HCT116 (cell line): ENCODE results near the gene KANSL3. TPM values are rescaled to one million over a fixed set of nuclear protein-coding genes. Genes with fewer than 3 reads are reported as not detected.

ENCODE experiments used
- ATAC-seq: fragments of 200-7000 bp; cut with Tn5 transposase; 2 replicates; pipeline ENCODE4 v1.9.1; 2020; ENCODE audit warnings: mild to moderate bottlenecking, moderate library complexity
- BruUV-seq: library from RNA; stranded (reverse); fragments of 400-500 nt; replicated peaks from 2 replicates; lab custom pipeline; 2021; lab: Mats Ljungman, UMichigan
- CTCF ChIA-PET: fragments of 300-600 bp; sonication (Branson Sonifier 250); formaldehyde crosslinking; loops from one replicate; lab custom pipeline; 2021; ENCODE audit warnings: antibody characterized with exemption; lab: Charles Lee
- POLR2A ChIA-PET: fragments of 300-600, 350-600 bp; sonication (Branson Sonifier 250); formaldehyde crosslinking; loops from one replicate; lab custom pipeline; 2021; ENCODE audit warnings: antibody characterized with exemption; lab: Charles Lee
- RAD21 ChIA-PET, 2 experiments: fragments of 300-600 bp; sonication (Branson Sonifier 250); formaldehyde crosslinking; loops; one replicate each; lab custom pipeline; 2023; ENCODE audit warnings: low total read pairs in 2 of 2; ENCODE audit not compliant: uncharacterized antibody in 2 of 2, unreplicated experiment in 2 of 2, low non-redundant PET in 1 of 2; lab: Charles Lee
- DNase-seq: peaks from one replicate; pipeline ENCODE4 v3.0.0-alpha.2; 2010; ENCODE audit warnings: low read depth, low spot score
- H2AFZ ChIP-seq: fragments of 200-600 bp; shearing (Covaris generic), sonication (generic); 2 replicates; pipeline ENCODE4 v1.6.1; 2017; ENCODE audit warnings: low read depth, mixed run types, mixed read lengths, antibody characterized with exemption, low read length; ENCODE audit not compliant: poor library complexity, severe bottlenecking
- H3K27ac ChIP-seq: 2 replicates; pipeline ENCODE4 v1.5.1; 2012; ENCODE audit warnings: low read depth, low read length
- H3K27me3 ChIP-seq: fragments of 200-600 bp; sonication (generic); 2 replicates; pipeline ENCODE4 v1.6.1; 2016; ENCODE audit warnings: mixed run types, low read length, mixed read lengths; ENCODE audit not compliant: insufficient read depth
- H3K36me3 ChIP-seq, 2 experiments: fragments of 200-500 bp in 1 of 2; fragments of 200-600 bp in 1 of 2; sonication (Bioruptor generic) in 1 of 2; sonication (generic) in 1 of 2; 2 replicates each; pipeline versions ENCODE4 v1.5.1 to v1.6.1; 2014 to 2016; ENCODE audit warnings: low read length in 2 of 2, inconsistent platforms in 1 of 2, mixed read lengths in 1 of 2, mixed run types in 1 of 2; ENCODE audit not compliant: insufficient read depth in 2 of 2, control insufficient read depth in 1 of 2
- H3K4me1 ChIP-seq, 2 experiments: fragments of 200-600 bp in 1 of 2; sonication (generic) in 1 of 2; 2 replicates each; pipeline versions ENCODE4 v1.5.1 to v1.6.1; 2012 to 2017; ENCODE audit warnings: low read length in 2 of 2, inconsistent platforms in 1 of 2, mild to moderate bottlenecking in 1 of 2, mixed read lengths in 1 of 2, mixed run types in 1 of 2, moderate library complexity in 1 of 2; ENCODE audit not compliant: insufficient read depth in 2 of 2, control insufficient read depth in 1 of 2
- H3K4me2 ChIP-seq: fragments of 200-600 bp; sonication (generic); 2 replicates; pipeline ENCODE4 v1.6.1; 2017; ENCODE audit warnings: mixed run types, low read length, mixed read lengths
- H3K4me3 ChIP-seq, 2 experiments: fragments of 200-600 bp in 1 of 2; sonication (generic) in 1 of 2; replicated peaks in 1 of 2; 2 replicates each; pipeline ENCODE4 v1.5.1; 2011 to 2016; ENCODE audit warnings: low read length in 2 of 2, control low read depth in 1 of 2, low read depth in 1 of 2, mild to moderate bottlenecking in 1 of 2, mixed read lengths in 1 of 2, mixed run types in 1 of 2
- H3K79me2 ChIP-seq: fragments of 200-600 bp; sonication (generic); 2 replicates; pipeline ENCODE4 v1.6.1; 2017; ENCODE audit warnings: mild to moderate bottlenecking, mixed run types, low read length, moderate library complexity, mixed read lengths; ENCODE audit not compliant: insufficient read depth
- H3K9ac ChIP-seq: fragments of 200-600 bp; sonication (generic); 2 replicates; pipeline ENCODE4 v1.6.1; 2016; ENCODE audit warnings: low read length, mixed read lengths
- H3K9me2 ChIP-seq: fragments of 200-600 bp; sonication (generic), shearing (Covaris generic); 2 replicates; pipeline ENCODE4 v1.6.1; 2017; ENCODE audit warnings: mixed run types, mild to moderate bottlenecking, moderate library complexity; ENCODE audit not compliant: insufficient read depth
- H3K9me3 ChIP-seq, 2 experiments: fragments of 200-500 bp in 1 of 2; fragments of 200-600 bp in 1 of 2; sonication (Bioruptor generic) in 1 of 2; sonication (generic) in 1 of 2; 2 replicates each; pipeline ENCODE4 v1.6.1; 2014 to 2017; ENCODE audit warnings: low read length in 2 of 2, mixed read lengths in 2 of 2, inconsistent platforms in 1 of 2, low read depth in 1 of 2, mild to moderate bottlenecking in 1 of 2, mixed run types in 1 of 2, moderate library complexity in 1 of 2; ENCODE audit not compliant: control insufficient read depth in 1 of 2, insufficient read depth in 1 of 2
- H4K20me1 ChIP-seq: fragments of 200-600 bp; sonication (generic), shearing (Covaris generic); 2 replicates; pipeline ENCODE4 v1.6.1; 2017; ENCODE audit warnings: mixed run types, mild to moderate bottlenecking, moderate library complexity; ENCODE audit not compliant: insufficient read depth
- CBX3 ChIP-seq: IDR thresholded peaks from 2 replicates; pipeline ENCODE4 v1.6.1; 2012; ENCODE audit warnings: low read depth
- CEBPB ChIP-seq: IDR thresholded peaks from 2 replicates; pipeline ENCODE4 v1.6.1; 2012; ENCODE audit warnings: low read depth
- EZH2 ChIP-seq: fragments of 200-600 bp; sonication (generic); IDR thresholded peaks from 2 replicates; pipeline ENCODE4 v1.6.1; 2017; ENCODE audit warnings: antibody characterized with exemption, mixed run types
- FOSL1 ChIP-seq: IDR thresholded peaks from 2 replicates; pipeline ENCODE4 v1.6.1; 2012; ENCODE audit warnings: low read depth
- MAX ChIP-seq: IDR thresholded peaks from 2 replicates; pipeline ENCODE4 v1.6.1; 2012
- SP1 ChIP-seq: IDR thresholded peaks from 2 replicates; pipeline ENCODE4 v1.6.1; 2012; ENCODE audit warnings: low read depth
- SRF ChIP-seq: IDR thresholded peaks from 2 replicates; pipeline ENCODE4 v1.6.1; 2012; ENCODE audit warnings: low read depth
- TCF7L2 ChIP-seq: IDR thresholded peaks from 2 replicates; pipeline ENCODE4 v1.7.0; 2011; ENCODE audit warnings: borderline replicate concordance, inconsistent platforms; ENCODE audit not compliant: insufficient read depth, insufficient read length; ENCODE audit errors: extremely low read depth
- ZFX ChIP-seq: fragments of 450-650 bp; IDR thresholded peaks from 2 replicates; pipeline ENCODE4 v1.6.1; 2017
- intact Hi-C: fragments of 100-400 bp; cut with micrococcal nuclease; formaldehyde crosslinking; loops from 2 replicates; pipeline ENCODE4 v1.10.0; 2022
- total RNA-seq: library from RNA; stranded (reverse); gene quantifications from one replicate; pipeline ENCODE4 v1.2.1, GENCODE V29; 2021; ENCODE audit not compliant: unreplicated experiment
- TF ChIP-seq, protein P1 (sequence below): IDR thresholded peaks from 2 replicates; pipeline ENCODE4 v1.6.1; 2012; ENCODE audit warnings: low read depth

KANSL3 gene
- total RNA-seq, 1 experiment from 2014 or later, result 35.8 TPM

DNA sequence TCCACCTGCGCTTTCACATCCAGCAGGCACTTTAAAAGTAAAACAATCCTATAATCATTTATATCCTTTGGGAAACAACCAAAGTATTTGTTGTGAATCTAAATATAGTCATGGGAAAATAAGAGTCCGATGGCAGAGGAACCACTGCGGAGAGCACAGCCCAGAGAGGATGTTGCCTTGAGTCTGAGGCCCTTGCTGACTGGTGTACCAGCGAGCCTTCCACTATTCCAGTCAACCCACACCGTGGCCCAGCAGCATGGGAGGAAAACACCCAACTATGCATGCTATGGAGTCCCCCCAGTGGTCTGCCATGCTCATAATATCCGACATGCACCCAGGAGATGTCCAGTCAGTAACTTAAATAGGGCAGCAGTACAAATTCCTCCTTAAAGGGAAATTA, 21.6 kb downstream of the KANSL3 start (continued):
- TF ChIP-seq ZFX (no peak), EZH2 (no peak), SRF (no peak), SP1 (no peak), CBX3 (no peak), CEBPB (no peak), TCF7L2 (no peak), MAX (no peak)
- TF ChIP-seq, protein P1, sequence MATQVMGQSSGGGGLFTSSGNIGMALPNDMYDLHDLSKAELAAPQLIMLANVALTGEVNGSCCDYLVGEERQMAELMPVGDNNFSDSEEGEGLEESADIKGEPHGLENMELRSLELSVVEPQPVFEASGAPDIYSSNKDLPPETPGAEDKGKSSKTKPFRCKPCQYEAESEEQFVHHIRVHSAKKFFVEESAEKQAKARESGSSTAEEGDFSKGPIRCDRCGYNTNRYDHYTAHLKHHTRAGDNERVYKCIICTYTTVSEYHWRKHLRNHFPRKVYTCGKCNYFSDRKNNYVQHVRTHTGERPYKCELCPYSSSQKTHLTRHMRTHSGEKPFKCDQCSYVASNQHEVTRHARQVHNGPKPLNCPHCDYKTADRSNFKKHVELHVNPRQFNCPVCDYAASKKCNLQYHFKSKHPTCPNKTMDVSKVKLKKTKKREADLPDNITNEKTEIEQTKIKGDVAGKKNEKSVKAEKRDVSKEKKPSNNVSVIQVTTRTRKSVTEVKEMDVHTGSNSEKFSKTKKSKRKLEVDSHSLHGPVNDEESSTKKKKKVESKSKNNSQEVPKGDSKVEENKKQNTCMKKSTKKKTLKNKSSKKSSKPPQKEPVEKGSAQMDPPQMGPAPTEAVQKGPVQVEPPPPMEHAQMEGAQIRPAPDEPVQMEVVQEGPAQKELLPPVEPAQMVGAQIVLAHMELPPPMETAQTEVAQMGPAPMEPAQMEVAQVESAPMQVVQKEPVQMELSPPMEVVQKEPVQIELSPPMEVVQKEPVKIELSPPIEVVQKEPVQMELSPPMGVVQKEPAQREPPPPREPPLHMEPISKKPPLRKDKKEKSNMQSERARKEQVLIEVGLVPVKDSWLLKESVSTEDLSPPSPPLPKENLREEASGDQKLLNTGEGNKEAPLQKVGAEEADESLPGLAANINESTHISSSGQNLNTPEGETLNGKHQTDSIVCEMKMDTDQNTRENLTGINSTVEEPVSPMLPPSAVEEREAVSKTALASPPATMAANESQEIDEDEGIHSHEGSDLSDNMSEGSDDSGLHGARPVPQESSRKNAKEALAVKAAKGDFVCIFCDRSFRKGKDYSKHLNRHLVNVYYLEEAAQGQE, result no peak
- TF ChIP-seq, all 23 proteins: peak for 0

DNA sequence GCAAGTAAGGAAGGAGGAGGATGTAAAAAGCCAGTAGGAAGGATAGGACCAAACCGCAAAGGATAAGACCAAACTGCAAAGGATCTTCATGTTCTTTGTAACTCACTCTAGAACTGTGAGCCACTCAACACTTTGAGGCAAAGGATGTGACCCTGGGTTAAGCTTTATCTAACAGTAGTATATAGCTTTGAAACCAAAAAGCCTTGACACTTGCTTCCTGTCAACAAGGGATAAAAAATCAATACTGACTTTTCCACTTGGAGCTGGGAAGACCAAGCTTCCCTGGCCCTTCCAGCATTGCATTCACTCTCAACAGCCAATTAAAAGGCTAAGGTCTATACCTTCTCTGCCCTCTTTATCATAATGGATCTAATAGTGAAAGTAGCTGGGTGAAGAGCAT, 22.0 kb downstream of the KANSL3 start:
- intact Hi-C loops, result no loop called here
- no peak for DNase-seq
- H3K9ac ChIP-seq, result no peak overlapping the region
- H3K4me2 ChIP-seq, result no peak overlapping the region
- peaks cover 7% of the 10 kb centered on the region for H3K79me2 ChIP-seq
- ChIA-PET RAD21 (no interaction called here), CTCF (no interaction called here), POLR2A (no interaction called here)
- peaks cover 33 to 42% of the 10 kb centered on the region in 2 experiments for H3K36me3 ChIP-seq
- H3K27ac ChIP-seq, result no peak overlapping the region
- no peak overlapping the region for H2AFZ ChIP-seq
- H4K20me1 ChIP-seq, result no peaks in the 10 kb centered on the region
- H3K4me3 ChIP-seq, result no peak overlapping the region
- no peaks in the 10 kb centered on the region for H3K27me3 ChIP-seq
- no peak for ATAC-seq
- BruUV-seq, result no TSS peak
- no peaks in the 10 kb centered on the region for H3K9me3 ChIP-seq
- TF ChIP-seq CEBPB, result no peak
- TF ChIP-seq FOSL1, result no peak
- no peaks in the 10 kb centered on the region for H3K9me2 ChIP-seq
- no peaks in the 10 kb centered on the region for H3K4me1 ChIP-seq
